Umbilical cord (tissue), 2 donors: ENCODE results near the gene ZNF444. TPM values are rescaled to one million over a fixed set of nuclear protein-coding genes. Genes with fewer than 3 reads are reported as not detected.
"Not testable (repeated sequence)": the region's sequence is repeated elsewhere in the genome, so short reads cannot be mapped to it uniquely, and the experiment has no call there.

Experiments used
- DNase-seq: peaks from one replicate; pipeline ENCODE4 v3.0.0-alpha.2; 2015; ENCODE audit warnings: low spot score
- total RNA-seq: library from RNA; depleted of rRNA; stranded (reverse); fragments of >200 nt; gene quantifications from one replicate; pipeline ENCODE4 v1.2.3, GENCODE V29; 2014; ENCODE audit warnings: low replicate concordance; ENCODE audit not compliant: insufficient read depth

ZNF444 gene
- total RNA-seq, 1 donor from 2014 or later = 15.2 TPM

- no peak for DNase-seq
These were observed 3.7 kb downstream of the ZNF444 start for GRCh38 chr19:56144831-56145230.

- DNase-seq = no peak
These were observed 4.6 kb downstream of the ZNF444 start for GRCh38 chr19:56145698-56146097.

- DNase-seq = no peak
These were observed 5.8 kb downstream of the ZNF444 start for GRCh38 chr19:56146904-56147303.

GRCh38 chr19:56147307-56147706 is 6.2 kb downstream of the ZNF444 start:
- DNase-seq = no peak

- DNase-seq = no peak
These were observed 7.0 kb downstream of the ZNF444 start for GRCh38 chr19:56148096-56148495.

- not testable (repeated sequence) for DNase-seq
These were observed 8.0 kb downstream of the ZNF444 start for GRCh38 chr19:56148955-56149655.

- DNase-seq = no peak
These were observed 8.6 kb downstream of the ZNF444 start for GRCh38 chr19:56149656-56150038.

- DNase-seq = no peak
These were observed 9.3 kb downstream of the ZNF444 start for GRCh38 chr19:56150358-56150757.

GRCh38 chr19:56152644-56153043 is 11.6 kb downstream of the ZNF444 start:
- DNase-seq = no peak

- DNase-seq = no peak
These were observed 12.4 kb downstream of the ZNF444 start for GRCh38 chr19:56153507-56153906.

GRCh38 chr19:56155124-56155687 is 14.1 kb downstream of the ZNF444 start:
- DNase-seq = no peak

- DNase-seq = no peak
These were observed 15.7 kb downstream of the ZNF444 start for GRCh38 chr19:56156768-56157167.

GRCh38 chr19:56158170-56158757 is 17.2 kb downstream of the ZNF444 start:
- DNase-seq = no peak

- no peak for DNase-seq
These were observed 18.0 kb downstream of the ZNF444 start for GRCh38 chr19:56159009-56159559.

- no peak for DNase-seq
These were observed 18.7 kb downstream of the ZNF444 start for GRCh38 chr19:56159622-56160271.

GRCh38 chr19:56161534-56161933 is 20.4 kb downstream of the ZNF444 start:
- no peak for DNase-seq

GRCh38 chr19:56162258-56162657 is 21.2 kb downstream of the ZNF444 start:
- no peak for DNase-seq

GRCh38 chr19:56163097-56163496 is 22.0 kb downstream of the ZNF444 start:
- DNase-seq = no peak

GRCh38 chr19:56167064-56167578 is 26.0 kb downstream of the ZNF444 start:
- no peak for DNase-seq

GRCh38 chr19:56170261-56170660 is 29.2 kb downstream of the ZNF444 start:
- no peak for DNase-seq

GRCh38 chr19:56174086-56174485 is 33.0 kb downstream of the ZNF444 start:
- no peak for DNase-seq

- no peak for DNase-seq
These were observed 33.5 kb downstream of the ZNF444 start for GRCh38 chr19:56174550-56174949.
